ENCODE data around the gene UNC79.

The UNC79 gene

GRCh38 chr14:93564918-93565317 lies 134.2 kb downstream of the UNC79 start:
- no peak for DNase-seq

- no peak for DNase-seq
These were observed 135.4 kb downstream of the UNC79 start for GRCh38 chr14:93566065-93566693.

GRCh38 chr14:93571275-93571674 lies 140.5 kb downstream of the UNC79 start:
- DNase-seq = no peak

GRCh38 chr14:93579178-93579577 lies 148.4 kb downstream of the UNC79 start:
- no peak for DNase-seq

- no peak for DNase-seq
These were observed 151.8 kb downstream of the UNC79 start for GRCh38 chr14:93582516-93582915.

GRCh38 chr14:93587330-93587729 lies 156.6 kb downstream of the UNC79 start:
- no peak for DNase-seq

- no peak for DNase-seq
These were observed 160.8 kb downstream of the UNC79 start for GRCh38 chr14:93591506-93591905.

- DNase-seq = no peak
These were observed 162.0 kb downstream of the UNC79 start for GRCh38 chr14:93592786-93593185.

GRCh38 chr14:93606091-93606490 lies 175.4 kb downstream of the UNC79 start:
- DNase-seq = no peak

- DNase-seq = peak; percentile 60
These were observed 188.5 kb downstream of the UNC79 start for GRCh38 chr14:93619176-93619793.

- no peak for DNase-seq
These were observed 197.3 kb downstream of the UNC79 start for GRCh38 chr14:93628048-93628447.

- DNase-seq = no peak
These were observed 198.9 kb downstream of the UNC79 start for GRCh38 chr14:93629643-93630042.

- DNase-seq = no peak
These were observed 208.1 kb downstream of the UNC79 start for GRCh38 chr14:93638790-93639189.

- DNase-seq = no peak
These were observed 212.4 kb downstream of the UNC79 start for GRCh38 chr14:93643127-93643526.

- no peak for DNase-seq
These were observed 212.9 kb downstream of the UNC79 start for GRCh38 chr14:93643676-93644075.

GRCh38 chr14:93645200-93645599 lies 214.5 kb downstream of the UNC79 start:
- DNase-seq = no peak

GRCh38 chr14:93648440-93649168 lies 217.9 kb downstream of the UNC79 start:
- DNase-seq = peak; percentile 9

- no peak for DNase-seq
These were observed 223.9 kb downstream of the UNC79 start for GRCh38 chr14:93654599-93654998.

GRCh38 chr14:93655078-93655750 lies 224.5 kb downstream of the UNC79 start:
- DNase-seq = peak; percentile 67

GRCh38 chr14:93657875-93658274 lies 227.1 kb downstream of the UNC79 start:
- no peak for DNase-seq

- no peak for DNase-seq
These were observed 232.6 kb downstream of the UNC79 start for GRCh38 chr14:93663317-93663716.

- DNase-seq = no peak
These were observed 234.4 kb downstream of the UNC79 start for GRCh38 chr14:93665169-93665568.

GRCh38 chr14:93669632-93670031 lies 238.9 kb downstream of the UNC79 start:
- DNase-seq = no peak

GRCh38 chr14:93674343-93674742 lies 243.6 kb downstream of the UNC79 start:
- DNase-seq = no peak

Data from OCI-M1 (cell line).